Measurements from ENCODE around the gene CFAP65. TPM values are rescaled to one million over a fixed set of nuclear protein-coding genes. Genes with fewer than 3 reads are reported as not detected.

Gene CFAP65
- total RNA-seq, 1 donor from 2014 or later, result 7.6 TPM

GRCh38 chr2:218984239-218985020, 56.9 kb downstream of the CFAP65 start:
- no peak for TF ChIP-seq CTCF (IDR thresholded peaks at IDR 0.05)
- Histone ChIP-seq H3K4me1 (peaks cover 47% of the 10 kb centered on the region), H3K27ac (no peak overlapping the region)

GRCh38 chr2:218983934-218984238, 57.4 kb downstream of the CFAP65 start:
- H3K36me3 ChIP-seq, result no peaks in the 10 kb centered on the region
- no peak for DNase-seq
- no peak for TF ChIP-seq CTCF (IDR thresholded peaks at IDR 0.05)
- intact Hi-C loops (cut with DNase I), result no loop called here
- ATAC-seq, result no peak
- no peak overlapping the region for H3K27ac ChIP-seq
- H3K4me1 ChIP-seq, result peaks cover 47% of the 10 kb centered on the region
- H3K27me3 ChIP-seq (ENCODE audit: low read depth), result peaks cover 97% of the 10 kb centered on the region
- no peaks in the 10 kb centered on the region for H3K9me3 ChIP-seq
- H3K4me3 ChIP-seq, result no peak overlapping the region

More at GRCh38 chr2:218984239-218985020, 56.9 kb downstream of the CFAP65 start:
- Histone ChIP-seq H3K36me3 (no peaks in the 10 kb centered on the region), H3K27me3 (ENCODE audit: low read depth) (peaks cover 97% of the 10 kb centered on the region), H3K9me3 (no peaks in the 10 kb centered on the region), H3K4me3 (peak overlapping the region; percentile 25)
- peak in 1 of 2 donors; percentile 8 for ATAC-seq
- DNase-seq, result no peak
- intact Hi-C loops (cut with DNase I), result no loop called here

- TF ChIP-seq CTCF (IDR thresholded peaks at IDR 0.05), result no peak
- no peak for ATAC-seq
- Histone ChIP-seq H3K4me1 (peaks cover 47% of the 10 kb centered on the region), H3K36me3 (no peaks in the 10 kb centered on the region), H3K9me3 (no peaks in the 10 kb centered on the region), H3K4me3 (no peak overlapping the region), H3K27me3 (ENCODE audit: low read depth) (peaks cover 97% of the 10 kb centered on the region), H3K27ac (no peak overlapping the region)
- intact Hi-C loops (cut with DNase I), result no loop called here
- no peak for DNase-seq
Measured at GRCh38 chr2:218983263-218983933, 57.9 kb downstream of the CFAP65 start.

GRCh38 chr2:218982586-218983262, 58.6 kb downstream of the CFAP65 start:
- ATAC-seq, result no peak
- H3K27ac ChIP-seq, result no peak overlapping the region
- peaks cover 47% of the 10 kb centered on the region for H3K4me1 ChIP-seq
- H3K4me3 ChIP-seq, result no peak overlapping the region
- intact Hi-C loops (cut with DNase I), result no loop called here
- H3K36me3 ChIP-seq, result no peaks in the 10 kb centered on the region
- H3K9me3 ChIP-seq, result no peaks in the 10 kb centered on the region
- DNase-seq, result no peak
- peaks cover 95% of the 10 kb centered on the region for H3K27me3 ChIP-seq (ENCODE audit: low read depth)
- TF ChIP-seq CTCF (IDR thresholded peaks at IDR 0.05), result no peak

- Histone ChIP-seq H3K4me3 (peak overlapping the region; percentile 46), H3K36me3 (no peaks in the 10 kb centered on the region), H3K9me3 (no peaks in the 10 kb centered on the region), H3K4me1 (peaks cover 47% of the 10 kb centered on the region), H3K27ac (no peak overlapping the region), H3K27me3 (ENCODE audit: low read depth) (peaks cover 93% of the 10 kb centered on the region)
- DNase-seq (no peak), ATAC-seq (peak; percentile 48 to 49)
- TF ChIP-seq CTCF (IDR thresholded peaks at IDR 0.05), result no peak
- intact Hi-C loops (cut with DNase I), result no loop called here
Measured at GRCh38 chr2:218981881-218982585, 59.3 kb downstream of the CFAP65 start.

Measured in lower lobe of right lung (tissue), 2 donors.